Limb (tissue), 2 donors: ENCODE measurements around the gene DPYSL4.

Experiments
- DNase-seq, 2 donors: peaks; one replicate each; pipeline ENCODE4 v3.0.0-alpha.2; 2016; ENCODE audit errors: extremely low spot score in 2 of 2

The DPYSL4 gene

DNA sequence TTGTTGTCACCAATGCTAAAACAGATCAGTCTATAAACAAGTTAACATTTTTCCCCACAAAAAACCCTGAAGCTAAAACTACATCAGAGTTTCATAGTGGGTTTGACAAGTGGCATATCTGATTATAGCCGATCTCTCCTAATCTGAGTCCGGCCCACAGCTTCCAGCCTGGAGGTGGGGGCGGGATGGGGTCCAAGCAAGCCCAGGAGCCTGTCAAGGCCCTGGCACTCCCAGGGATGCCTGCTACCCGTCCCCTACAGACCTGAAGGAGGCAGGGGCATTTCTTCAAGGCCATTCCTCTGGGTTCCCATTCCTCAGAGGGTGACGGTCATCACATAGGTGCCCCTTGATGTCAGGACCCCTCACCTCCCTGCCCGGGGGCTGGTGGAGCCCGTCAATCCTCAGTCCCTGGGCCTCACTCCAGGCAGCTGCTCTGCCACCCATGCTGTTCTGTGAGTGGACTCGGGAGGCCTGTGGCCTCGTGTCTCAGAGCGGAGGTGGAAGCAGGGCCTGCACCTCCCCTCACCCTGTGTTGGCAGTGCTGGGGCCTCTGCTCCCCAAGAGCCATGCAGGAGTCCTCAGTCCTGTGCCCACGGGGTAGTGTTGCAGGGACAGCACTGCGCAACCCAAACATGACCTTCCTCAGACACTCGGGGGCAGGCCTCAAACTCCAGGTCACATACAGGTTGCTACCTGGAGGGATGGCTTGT lies 8.8 kb downstream of the DPYSL4 start:
- no peak for DNase-seq

DNA sequence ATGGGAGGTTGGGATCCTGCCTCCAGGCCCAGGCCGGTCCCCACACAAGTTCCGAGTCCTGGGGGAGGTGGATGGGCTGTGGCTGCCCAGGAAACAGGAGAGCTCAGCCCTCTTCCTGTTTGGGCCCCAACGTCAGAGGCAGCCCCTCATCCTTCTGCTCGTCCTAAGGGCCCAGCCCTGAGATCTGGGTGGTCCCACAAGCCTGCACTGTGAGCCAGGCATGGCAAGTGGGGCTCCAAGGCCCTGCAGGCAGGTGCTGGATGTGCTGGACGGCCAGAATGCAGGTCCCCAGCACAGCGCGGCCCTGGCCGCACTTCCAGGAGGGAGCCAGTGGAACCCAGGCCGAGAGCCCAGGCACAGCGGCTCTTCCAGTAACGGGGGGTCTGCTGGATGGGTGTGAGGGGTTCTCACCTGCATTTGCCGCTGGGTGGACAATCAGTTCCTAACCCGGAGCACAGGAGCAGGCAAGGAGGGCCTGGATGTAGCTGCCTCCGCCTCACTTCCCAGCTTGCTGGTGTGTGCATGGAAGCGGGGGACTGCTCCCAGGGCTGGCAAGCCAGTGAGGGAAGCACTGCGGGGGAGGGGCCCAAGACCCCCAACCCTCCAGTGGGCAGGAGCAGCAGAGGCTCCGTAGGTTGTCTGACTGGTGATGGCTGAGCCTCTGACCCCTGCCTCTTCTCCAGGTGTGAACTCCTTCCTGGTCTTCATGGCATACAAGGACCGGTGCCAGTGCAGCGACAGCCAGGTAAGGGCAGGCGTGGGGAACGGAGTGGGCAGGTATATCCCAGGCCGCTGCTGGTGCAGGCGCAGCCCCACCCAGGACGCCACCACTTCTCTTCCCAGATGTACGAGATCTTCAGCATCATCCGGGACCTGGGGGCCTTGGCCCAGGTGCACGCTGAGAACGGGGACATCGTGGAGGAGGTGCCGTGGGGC lies 9.7 kb downstream of the DPYSL4 start:
- no peak for DNase-seq

GRCh38 chr10:132197271-132198067 lies 10.7 kb downstream of the DPYSL4 start:
- DNase-seq, result no peak

DNA sequence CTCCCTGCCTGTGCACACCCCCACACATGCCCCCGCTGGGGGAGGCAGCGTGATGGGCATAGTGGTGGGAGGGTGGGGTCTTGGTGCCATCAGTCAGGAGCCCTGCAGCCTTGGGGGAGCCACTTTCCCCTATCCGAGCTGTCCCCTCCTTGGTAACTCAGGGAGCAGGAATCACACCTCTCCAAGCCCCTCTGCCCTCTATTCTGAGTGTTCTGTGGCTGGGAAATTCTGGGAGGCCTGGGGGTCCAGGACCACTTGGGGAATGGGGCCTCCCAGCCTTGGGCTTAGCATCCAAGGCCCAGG lies 11.3 kb downstream of the DPYSL4 start:
- DNase-seq, result no peak

DNA sequence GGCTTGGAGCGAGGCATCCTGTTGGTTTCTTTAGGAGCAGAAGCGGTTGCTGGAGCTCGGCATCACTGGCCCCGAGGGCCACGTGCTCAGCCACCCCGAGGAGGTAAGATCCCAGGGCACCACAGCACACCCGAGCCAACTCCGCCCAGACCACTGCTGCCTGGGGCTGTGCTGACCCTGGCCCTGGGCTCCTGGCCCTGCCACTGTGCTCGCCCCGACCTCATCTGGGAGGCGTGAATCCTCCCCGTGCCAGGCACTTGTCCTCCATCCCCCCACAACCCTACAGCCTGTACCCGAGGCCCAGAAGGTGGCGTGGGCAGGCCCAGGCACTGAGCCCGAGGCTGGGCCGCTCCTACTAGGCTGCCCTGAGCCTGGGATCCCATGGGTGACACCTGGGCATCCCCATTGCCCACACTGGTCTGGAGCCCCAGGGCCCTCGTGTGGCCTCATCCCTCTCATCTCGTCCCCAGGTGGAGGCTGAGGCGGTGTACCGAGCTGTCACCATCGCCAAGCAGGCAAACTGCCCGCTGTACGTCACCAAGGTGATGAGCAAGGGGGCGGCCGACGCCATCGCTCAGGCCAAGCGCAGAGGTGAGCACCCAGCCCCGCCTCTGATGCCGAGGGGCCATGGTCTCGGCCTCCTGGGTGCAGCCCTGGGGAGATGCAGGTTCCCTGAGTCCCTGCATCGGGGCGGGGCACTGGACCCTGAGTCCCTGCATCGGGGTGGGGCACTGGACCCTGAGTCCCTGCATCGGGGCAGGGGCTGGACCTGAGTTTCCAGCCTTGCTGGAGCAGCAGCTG lies 11.8 kb downstream of the DPYSL4 start:
- no peak for DNase-seq

DNA sequence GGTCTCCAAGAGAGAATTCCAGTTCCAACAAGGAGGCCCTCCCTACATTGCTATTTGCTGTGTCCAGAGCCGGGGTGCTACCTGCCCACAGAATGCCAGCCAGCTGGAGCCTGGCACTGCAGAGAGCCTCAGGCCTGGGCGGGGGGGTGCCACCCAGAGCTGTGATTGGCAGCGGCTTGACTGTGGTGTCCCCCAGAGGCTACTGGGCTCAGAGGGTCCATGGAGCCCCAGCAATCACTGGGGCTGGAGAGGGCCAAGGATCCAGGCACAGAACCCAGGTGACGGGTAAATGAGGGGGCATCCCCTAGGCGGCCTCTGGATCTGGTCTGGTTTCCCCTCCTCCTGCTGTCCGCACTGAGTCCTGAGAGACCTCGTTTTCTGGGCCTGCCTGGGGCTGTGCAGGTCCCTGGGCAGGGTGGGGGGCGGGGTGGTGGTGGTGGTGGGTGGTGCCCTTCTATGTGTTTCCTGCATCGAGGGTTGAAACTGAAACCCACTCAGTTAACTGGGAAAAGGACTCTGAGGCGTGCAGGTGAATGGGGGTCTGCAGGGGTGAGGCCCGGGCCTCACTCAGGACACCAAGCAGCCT lies 12.6 kb downstream of the DPYSL4 start:
- DNase-seq, result no peak

DNA sequence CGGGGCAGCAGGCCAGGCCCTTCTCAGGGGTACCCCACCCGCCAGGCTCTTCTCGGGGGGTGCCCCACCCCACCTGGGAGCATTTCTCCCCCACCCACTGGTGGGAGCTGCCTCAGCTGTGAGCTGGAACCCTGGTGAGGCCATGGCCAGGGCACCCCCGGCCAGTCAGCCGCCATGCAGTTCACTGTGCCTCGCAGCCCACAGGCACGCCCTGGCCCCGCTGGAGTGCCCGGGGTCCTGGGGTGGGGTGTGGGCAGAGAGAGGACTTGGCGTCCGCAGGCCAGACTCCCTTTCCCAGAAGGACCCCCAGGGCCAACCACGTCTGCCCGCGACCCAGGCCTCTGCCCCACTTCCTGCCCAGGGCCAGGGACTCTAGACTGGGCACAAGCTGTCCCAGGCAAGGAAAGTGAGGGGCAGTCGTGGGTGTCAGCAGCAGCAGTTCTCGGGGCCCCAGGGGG lies 13.1 kb downstream of the DPYSL4 start:
- no peak for DNase-seq

DNA sequence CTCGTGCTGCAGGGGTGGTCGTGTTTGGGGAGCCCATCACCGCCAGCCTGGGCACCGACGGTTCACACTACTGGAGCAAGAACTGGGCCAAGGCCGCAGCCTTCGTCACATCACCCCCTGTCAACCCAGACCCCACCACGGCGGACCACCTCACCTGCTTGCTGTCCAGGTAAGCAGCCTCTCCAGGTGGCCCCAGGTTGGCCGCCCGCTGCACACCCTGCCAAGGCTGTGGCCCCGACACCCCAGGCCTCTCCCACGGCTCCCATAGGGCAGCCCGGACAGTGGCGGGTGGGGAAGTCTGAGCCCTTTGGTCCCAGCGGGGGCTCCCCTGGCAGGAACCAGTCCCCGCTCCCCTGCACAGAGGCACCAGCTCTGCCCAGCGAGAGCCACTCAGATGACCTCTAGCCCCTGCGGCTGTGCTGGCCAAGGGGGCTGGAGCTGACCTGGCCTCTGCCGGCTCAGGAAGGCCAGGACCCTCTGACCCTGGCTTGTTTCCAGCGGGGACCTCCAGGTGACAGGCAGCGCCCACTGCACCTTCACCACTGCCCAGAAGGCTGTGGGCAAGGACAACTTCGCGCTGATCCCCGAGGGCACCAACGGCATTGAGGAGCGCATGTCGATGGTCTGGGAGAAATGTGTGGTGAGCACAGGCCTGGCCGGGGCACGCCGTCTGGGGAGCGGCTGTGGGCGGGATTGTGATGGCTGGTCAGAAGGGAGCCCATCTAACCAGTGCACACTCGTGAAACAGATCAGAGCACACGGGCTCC lies 13.8 kb downstream of the DPYSL4 start:
- no peak for DNase-seq

GRCh38 chr10:132201111-132201969 lies 14.6 kb downstream of the DPYSL4 start:
- DNase-seq, result no peak

- DNase-seq, result no peak
Observed at GRCh38 chr10:132202070-132202970, 15.6 kb downstream of the DPYSL4 start.

DNA sequence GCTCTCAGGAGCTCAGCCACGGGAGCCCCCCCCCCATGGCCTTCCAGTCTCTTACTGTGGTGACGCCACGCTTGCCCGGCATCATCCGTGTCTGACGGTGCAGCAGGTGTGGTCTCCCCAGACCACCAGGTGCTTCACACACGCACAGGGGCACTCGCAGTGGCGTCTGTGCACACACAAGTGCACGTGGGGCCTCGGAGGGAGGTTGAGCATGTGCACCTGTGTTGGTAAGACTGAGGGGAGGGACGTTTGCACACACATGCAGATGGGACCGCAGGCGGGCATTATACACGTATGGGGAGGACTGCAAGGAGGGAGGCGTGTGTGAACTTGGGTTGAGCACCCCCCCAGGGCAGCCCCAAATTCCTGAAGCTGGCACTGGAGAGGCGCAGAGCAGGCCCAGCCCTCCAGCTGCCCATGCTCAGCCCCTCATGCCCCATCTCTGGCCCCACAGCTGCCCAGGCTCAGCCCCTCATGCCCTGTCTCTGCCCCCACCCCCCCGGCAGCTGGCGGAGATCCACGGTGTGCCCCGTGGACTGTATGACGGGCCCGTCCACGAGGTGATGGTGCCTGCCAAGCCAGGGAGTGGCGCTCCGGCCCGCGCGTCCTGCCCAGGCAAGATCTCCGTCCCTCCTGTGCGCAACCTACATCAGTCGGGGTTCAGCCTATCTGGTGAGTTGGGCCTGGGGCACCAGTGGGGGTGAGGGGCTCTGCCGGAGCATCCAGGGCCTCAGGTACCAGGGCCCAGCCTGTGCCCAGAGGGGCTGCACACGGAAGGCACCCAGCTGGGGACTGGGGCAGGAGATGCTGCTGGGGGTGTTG lies 16.7 kb downstream of the DPYSL4 start:
- DNase-seq, result no peak

DNA sequence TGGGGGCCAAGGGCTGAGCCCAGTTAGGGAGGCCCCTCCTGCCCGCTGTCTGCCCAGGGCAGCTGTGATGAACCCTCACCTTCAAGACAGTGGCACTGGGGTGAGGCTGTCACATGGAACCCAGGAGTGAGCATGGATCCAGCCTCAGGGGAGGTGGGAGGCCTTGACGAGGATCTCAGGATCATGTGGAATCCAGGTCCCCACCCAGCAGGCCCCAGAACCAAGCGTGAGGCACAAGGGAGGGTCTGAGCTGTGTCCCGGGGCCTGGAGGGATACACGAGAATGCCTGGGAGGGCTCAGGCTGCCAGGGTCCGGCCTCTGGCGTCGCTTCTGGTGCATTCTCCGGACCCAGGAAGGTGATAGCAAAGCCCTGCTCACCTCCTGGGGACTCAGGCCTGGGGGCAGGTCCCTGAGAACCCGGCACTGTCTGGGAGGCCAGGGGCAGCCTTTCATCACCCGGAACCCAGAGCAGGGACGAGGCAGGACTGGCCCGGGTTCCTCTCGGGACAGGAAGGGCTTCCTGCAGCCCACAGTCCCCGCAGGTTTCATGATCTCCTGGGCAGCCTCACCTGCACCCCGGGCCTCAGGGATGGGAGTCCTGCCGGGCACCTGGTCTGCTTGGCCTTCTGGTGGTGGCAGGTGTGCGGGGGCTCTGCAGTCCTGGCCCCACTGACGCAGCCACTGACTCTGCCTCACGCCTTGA lies 17.5 kb downstream of the DPYSL4 start:
- no peak for DNase-seq

- DNase-seq, result no peak
Observed at GRCh38 chr10:132204781-132205473, 18.2 kb downstream of the DPYSL4 start.

DNA sequence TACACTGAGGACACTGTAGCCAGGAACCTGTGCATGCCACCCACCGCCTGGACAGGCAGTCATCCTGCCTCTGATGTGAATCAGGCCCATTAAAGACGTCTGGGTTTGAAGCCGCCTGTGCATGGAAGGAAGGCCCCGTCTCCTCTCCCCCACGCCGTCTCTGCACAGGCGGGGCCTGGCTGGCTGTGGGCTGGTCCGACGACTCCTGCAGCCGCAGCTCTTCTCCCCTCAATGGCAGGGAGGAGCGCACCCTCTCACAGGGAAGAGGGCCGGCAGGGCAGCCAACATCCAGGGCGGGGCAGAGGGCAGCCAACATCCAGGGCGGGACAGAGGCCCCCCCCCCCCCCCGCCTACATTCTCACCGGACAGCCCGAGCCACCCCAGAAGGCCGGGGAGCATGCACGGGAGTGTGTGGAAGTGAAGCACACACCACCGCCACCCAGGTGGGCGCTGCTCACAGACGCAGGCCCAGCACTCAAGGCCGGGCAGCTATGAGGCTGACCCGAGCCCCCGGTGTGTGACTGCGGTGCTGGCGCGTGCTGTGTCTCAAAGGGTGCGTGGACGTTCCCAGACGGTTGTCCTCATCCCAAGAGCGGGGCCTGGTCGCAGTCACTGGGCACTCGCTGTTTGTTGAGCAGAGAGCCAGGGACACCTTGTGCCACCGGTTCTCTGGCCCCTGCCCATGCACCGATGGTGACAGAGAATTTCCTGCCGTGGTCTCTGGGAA lies 19.1 kb downstream of the DPYSL4 start:
- no peak for DNase-seq

- no peak for DNase-seq
Observed at GRCh38 chr10:132206377-132206745, 19.6 kb downstream of the DPYSL4 start.
